Measurements from ENCODE around the gene CTTNBP2.

Gene CTTNBP2

GRCh38 chr7:117704063-117704462 lies 169.2 kb downstream of the CTTNBP2 start:
- no peak overlapping the region for H3K4me2 ChIP-seq (ENCODE audit: low read depth, low read length, poor library complexity, severe bottlenecking)
- H3K79me2 ChIP-seq (ENCODE audit: insufficient read depth, low read length) = no peaks in the 10 kb centered on the region
- H3K36me3 ChIP-seq (ENCODE audit: low read length) = no peaks in the 10 kb centered on the region
- H3F3A ChIP-seq (ENCODE audit: insufficient read depth) = no peaks in the 10 kb centered on the region
- H3K27me3 ChIP-seq (ENCODE audit: low read length) = no peaks in the 10 kb centered on the region
- H3K9me2 ChIP-seq (replicated peaks; ENCODE audit: insufficient read depth, low read length) = no peaks in the 10 kb centered on the region
- no peak overlapping the region for H2AFZ ChIP-seq (ENCODE audit: low read depth, low read length, severe bottlenecking)
- H3K27ac ChIP-seq (ENCODE audit: low read depth, low read length) = no peak overlapping the region
- no peaks in the 10 kb centered on the region for H4K20me1 ChIP-seq (ENCODE audit: low read depth, low read length)
- no peak for TF ChIP-seq CTCF (IDR thresholded peaks at IDR 0.05; ENCODE audit: insufficient read depth, low read length, poor library complexity, severe bottlenecking)
- TF ChIP-seq EZH2phosphoT487 (conservative IDR thresholded peaks at IDR 0.05; ENCODE audit: low read length) = no peak
- H3K4me3 ChIP-seq (ENCODE audit: insufficient read depth, low read length, poor library complexity, severe bottlenecking) = no peak overlapping the region
- no peaks in the 10 kb centered on the region for H3K9me3 ChIP-seq (ENCODE audit: insufficient read depth, low read length)
- H3K9ac ChIP-seq (ENCODE audit: low read length) = no peak overlapping the region

- H3K27ac ChIP-seq (ENCODE audit: low read depth, low read length) = no peak overlapping the region
- TF ChIP-seq EZH2phosphoT487 (conservative IDR thresholded peaks at IDR 0.05; ENCODE audit: low read length) = no peak
- no peak for TF ChIP-seq CTCF (IDR thresholded peaks at IDR 0.05; ENCODE audit: insufficient read depth, low read length, poor library complexity, severe bottlenecking)
- H3K4me3 ChIP-seq (ENCODE audit: insufficient read depth, low read length, poor library complexity, severe bottlenecking) = no peak overlapping the region
- H3K4me2 ChIP-seq (ENCODE audit: low read depth, low read length, poor library complexity, severe bottlenecking) = no peak overlapping the region
- H3K79me2 ChIP-seq (ENCODE audit: insufficient read depth, low read length) = no peaks in the 10 kb centered on the region
- no peak overlapping the region for H2AFZ ChIP-seq (ENCODE audit: low read depth, low read length, severe bottlenecking)
- no peaks in the 10 kb centered on the region for H3F3A ChIP-seq (ENCODE audit: insufficient read depth)
- no peak overlapping the region for H3K9ac ChIP-seq (ENCODE audit: low read length)
- no peaks in the 10 kb centered on the region for H3K9me2 ChIP-seq (replicated peaks; ENCODE audit: insufficient read depth, low read length)
- no peaks in the 10 kb centered on the region for H3K36me3 ChIP-seq (ENCODE audit: low read length)
- H3K9me3 ChIP-seq (ENCODE audit: insufficient read depth, low read length) = no peaks in the 10 kb centered on the region
- no peaks in the 10 kb centered on the region for H4K20me1 ChIP-seq (ENCODE audit: low read depth, low read length)
- no peaks in the 10 kb centered on the region for H3K27me3 ChIP-seq (ENCODE audit: low read length)
These were observed 175.2 kb downstream of the CTTNBP2 start for GRCh38 chr7:117698018-117698417.

- Histone ChIP-seq H3K9ac (ENCODE audit: low read length) (no peak overlapping the region), H3K36me3 (ENCODE audit: low read length) (no peaks in the 10 kb centered on the region), H2AFZ (ENCODE audit: low read depth, low read length, severe bottlenecking) (no peak overlapping the region), H3K27me3 (ENCODE audit: low read length) (no peaks in the 10 kb centered on the region), H3K9me2 (replicated peaks; ENCODE audit: insufficient read depth, low read length) (no peaks in the 10 kb centered on the region), H4K20me1 (ENCODE audit: low read depth, low read length) (no peaks in the 10 kb centered on the region), H3K4me3 (ENCODE audit: insufficient read depth, low read length, poor library complexity, severe bottlenecking) (no peak overlapping the region), H3K27ac (ENCODE audit: low read depth, low read length) (no peak overlapping the region), H3K79me2 (ENCODE audit: insufficient read depth, low read length) (no peaks in the 10 kb centered on the region), H3F3A (ENCODE audit: insufficient read depth) (no peaks in the 10 kb centered on the region), H3K9me3 (ENCODE audit: insufficient read depth, low read length) (no peaks in the 10 kb centered on the region), H3K4me2 (ENCODE audit: low read depth, low read length, poor library complexity, severe bottlenecking) (no peak overlapping the region)
- TF ChIP-seq EZH2phosphoT487 (conservative IDR thresholded peaks at IDR 0.05; ENCODE audit: low read length) (no peak), CTCF (IDR thresholded peaks at IDR 0.05; ENCODE audit: insufficient read depth, low read length, poor library complexity, severe bottlenecking) (no peak)
These were observed 180.9 kb downstream of the CTTNBP2 start for GRCh38 chr7:117692338-117692737.
